GM06990 (cell line): ENCODE measurements around the gene YAF2.
A peak's percentile ranks its signal among the peaks of the same experiment; 100 is the strongest.
"Not testable (repeated sequence)": the region's sequence is repeated elsewhere in the genome, so short reads cannot be mapped to it uniquely, and the experiment has no call there.

Experiments used
- DNase-seq: peaks from one replicate; pipeline ENCODE4 v3.0.0-alpha.2; 2011; ENCODE audit not compliant: insufficient read length; ENCODE audit errors: extremely low read depth
- H3K27me3 ChIP-seq: replicated peaks from 2 replicates; pipeline ENCODE4 v1.6.0; 2011; ENCODE audit warnings: low read length; ENCODE audit not compliant: control insufficient read depth, insufficient read depth
- H3K36me3 ChIP-seq: 2 replicates; pipeline ENCODE4 v1.5.1; 2011; ENCODE audit warnings: low read length; ENCODE audit not compliant: control insufficient read depth, insufficient read depth
- H3K4me3 ChIP-seq: replicated peaks from 2 replicates; pipeline ENCODE4 v1.5.1; 2011; ENCODE audit warnings: low read depth, mild to moderate bottlenecking, control low read depth, low read length
- TF ChIP-seq, protein P1 (sequence below): IDR thresholded peaks from 2 replicates; pipeline ENCODE4 v1.5.1; 2011; ENCODE audit warnings: low read length, control low read depth, mild to moderate bottlenecking, inconsistent platforms; ENCODE audit not compliant: insufficient read depth, poor library complexity, severe bottlenecking

Gene YAF2

DNA sequence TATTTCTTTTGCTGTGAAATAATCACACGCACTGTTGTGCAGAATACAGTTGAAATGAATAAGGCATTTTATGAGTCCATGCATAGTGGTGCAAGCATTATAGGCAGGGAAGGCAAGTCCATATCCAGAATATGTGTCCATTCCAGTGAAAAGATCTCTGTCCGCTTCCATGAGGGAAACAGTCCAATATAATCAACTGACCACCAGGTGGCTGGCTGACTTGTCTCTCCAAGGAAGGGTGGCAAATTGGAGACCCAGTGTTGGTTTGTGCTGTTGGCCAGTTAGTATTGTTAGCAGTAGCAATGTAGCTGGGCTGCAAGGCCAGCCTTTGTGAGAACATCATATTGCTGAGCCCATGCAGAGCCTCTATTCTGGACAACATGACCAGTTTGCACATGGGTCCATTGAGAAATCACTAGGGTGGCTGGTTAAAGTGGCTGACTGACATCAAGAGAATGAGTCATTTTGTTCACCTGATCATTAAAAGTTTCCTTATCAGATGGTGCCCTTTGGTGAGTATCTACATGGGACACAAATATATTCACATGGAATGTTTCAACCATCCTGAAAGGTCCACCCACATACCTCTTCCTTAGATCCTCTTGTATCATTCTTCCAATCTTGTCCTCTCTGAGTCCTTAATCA, 17.3 kb upstream of the YAF2 start:
- DNase-seq, result no peak
- H3K27me3 ChIP-seq, result no peaks in the 10 kb centered on the region

DNA sequence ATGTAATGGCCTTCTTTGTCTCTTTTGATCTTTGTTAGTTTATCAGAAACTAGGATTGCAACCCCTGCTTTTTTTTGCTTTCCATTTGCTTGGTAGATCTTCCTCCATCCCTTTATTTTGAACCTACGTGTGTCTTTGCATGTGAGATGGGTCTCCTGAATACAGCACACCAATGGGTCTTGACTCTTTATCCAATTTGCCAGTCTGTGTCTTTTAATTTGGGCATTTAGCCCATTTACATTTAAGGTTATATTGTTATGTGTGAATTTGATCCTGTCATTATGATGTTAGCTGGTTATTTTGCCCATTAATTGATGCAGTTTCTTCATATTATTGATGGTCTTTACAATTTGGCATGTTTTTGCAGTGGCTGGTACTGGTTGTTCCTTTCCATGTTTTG, 14.6 kb upstream of the YAF2 start:
- not testable (repeated sequence) for DNase-seq, H3K27me3 ChIP-seq, H3K36me3 ChIP-seq, H3K4me3 ChIP-seq

More for the DNA sequence above, 17.3 kb upstream of the YAF2 start:
- TF ChIP-seq, protein P1, sequence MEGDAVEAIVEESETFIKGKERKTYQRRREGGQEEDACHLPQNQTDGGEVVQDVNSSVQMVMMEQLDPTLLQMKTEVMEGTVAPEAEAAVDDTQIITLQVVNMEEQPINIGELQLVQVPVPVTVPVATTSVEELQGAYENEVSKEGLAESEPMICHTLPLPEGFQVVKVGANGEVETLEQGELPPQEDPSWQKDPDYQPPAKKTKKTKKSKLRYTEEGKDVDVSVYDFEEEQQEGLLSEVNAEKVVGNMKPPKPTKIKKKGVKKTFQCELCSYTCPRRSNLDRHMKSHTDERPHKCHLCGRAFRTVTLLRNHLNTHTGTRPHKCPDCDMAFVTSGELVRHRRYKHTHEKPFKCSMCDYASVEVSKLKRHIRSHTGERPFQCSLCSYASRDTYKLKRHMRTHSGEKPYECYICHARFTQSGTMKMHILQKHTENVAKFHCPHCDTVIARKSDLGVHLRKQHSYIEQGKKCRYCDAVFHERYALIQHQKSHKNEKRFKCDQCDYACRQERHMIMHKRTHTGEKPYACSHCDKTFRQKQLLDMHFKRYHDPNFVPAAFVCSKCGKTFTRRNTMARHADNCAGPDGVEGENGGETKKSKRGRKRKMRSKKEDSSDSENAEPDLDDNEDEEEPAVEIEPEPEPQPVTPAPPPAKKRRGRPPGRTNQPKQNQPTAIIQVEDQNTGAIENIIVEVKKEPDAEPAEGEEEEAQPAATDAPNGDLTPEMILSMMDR, result no peak
- Histone ChIP-seq H3K36me3 (no peaks in the 10 kb centered on the region), H3K4me3 (no peak overlapping the region)

DNA sequence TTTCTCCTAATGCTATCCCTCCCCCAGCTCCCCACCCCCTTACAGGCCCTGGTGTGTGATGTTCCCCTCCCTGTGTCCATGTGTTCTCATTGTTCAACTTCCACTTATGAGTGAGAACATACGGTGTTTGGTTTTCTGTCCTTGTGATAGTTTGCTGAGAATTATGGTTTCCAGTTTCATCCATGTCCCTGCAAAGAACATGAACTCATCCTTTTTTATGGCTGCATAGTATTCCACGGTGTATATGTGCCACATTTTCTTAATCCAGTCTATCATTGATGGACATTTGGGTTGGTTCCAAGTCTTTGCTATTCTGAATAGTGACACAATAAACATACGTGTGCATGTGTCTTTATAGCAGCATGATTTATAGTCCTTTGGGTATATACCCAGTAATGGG, 11.0 kb upstream of the YAF2 start:
- H3K4me3 ChIP-seq, H3K36me3 ChIP-seq, DNase-seq: not testable (repeated sequence)

DNA sequence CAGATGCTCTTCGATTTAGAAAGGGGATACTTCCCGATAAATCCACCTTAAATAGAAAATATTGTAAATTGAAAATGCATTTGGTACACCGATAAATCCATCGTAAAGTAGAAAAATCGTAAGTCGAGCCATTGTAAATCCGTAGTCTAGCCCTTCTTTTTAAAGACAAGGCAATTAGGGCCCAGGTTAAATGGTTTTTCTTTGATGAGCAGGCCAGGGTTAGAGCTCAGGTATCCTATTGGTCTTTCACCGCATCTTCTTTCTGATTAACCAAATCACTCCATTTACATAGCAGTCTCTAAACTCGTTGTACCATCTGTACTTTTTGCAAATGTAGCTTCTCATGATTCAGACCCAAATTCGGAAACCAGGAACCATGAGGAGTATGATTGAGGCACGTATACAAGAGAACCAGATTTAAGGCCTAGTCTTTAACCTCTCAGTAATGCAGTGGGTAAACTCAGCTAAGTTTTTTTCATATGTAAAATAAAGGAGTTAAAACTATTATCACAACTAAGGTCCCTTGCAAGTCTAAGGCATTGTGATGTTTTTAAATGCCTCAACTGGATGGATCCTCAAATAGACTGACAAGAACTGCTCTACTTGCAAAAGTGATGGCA, 2.2 kb upstream of the YAF2 start:
- no peak for DNase-seq
- Histone ChIP-seq H3K27me3 (no peaks in the 10 kb centered on the region), H3K36me3 (no peaks in the 10 kb centered on the region), H3K4me3 (no peak overlapping the region)
- TF ChIP-seq, protein P1, result no peak

More for the DNA sequence above, 11.0 kb upstream of the YAF2 start:
- H3K27me3 ChIP-seq, result not testable (repeated sequence)

DNA sequence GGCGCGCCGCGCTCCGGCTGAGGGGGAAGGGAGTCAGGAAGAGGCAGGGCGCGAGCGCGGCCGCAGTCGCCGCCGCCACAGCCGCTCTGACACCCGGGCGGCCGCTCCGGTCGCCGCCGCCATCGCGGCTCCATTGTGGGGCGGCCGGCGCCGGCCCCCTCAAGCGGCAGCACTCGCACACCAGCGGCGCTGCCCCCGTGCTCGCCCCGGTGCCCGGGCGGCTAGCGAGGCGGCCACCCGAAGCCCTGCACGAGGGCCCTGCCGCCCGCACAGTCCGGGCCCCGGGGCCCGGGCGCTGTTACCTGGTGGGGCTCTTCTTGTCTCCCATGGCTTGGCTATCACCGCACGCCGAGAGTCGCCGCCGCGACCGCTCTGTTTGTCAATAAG, 202 bp downstream of the YAF2 start:
- no peak for DNase-seq
- TF ChIP-seq, protein P1, result no peak
- peak overlapping the region; percentile 73 for H3K4me3 ChIP-seq
- no peaks in the 10 kb centered on the region for H3K36me3 ChIP-seq
- no peaks in the 10 kb centered on the region for H3K27me3 ChIP-seq

DNA sequence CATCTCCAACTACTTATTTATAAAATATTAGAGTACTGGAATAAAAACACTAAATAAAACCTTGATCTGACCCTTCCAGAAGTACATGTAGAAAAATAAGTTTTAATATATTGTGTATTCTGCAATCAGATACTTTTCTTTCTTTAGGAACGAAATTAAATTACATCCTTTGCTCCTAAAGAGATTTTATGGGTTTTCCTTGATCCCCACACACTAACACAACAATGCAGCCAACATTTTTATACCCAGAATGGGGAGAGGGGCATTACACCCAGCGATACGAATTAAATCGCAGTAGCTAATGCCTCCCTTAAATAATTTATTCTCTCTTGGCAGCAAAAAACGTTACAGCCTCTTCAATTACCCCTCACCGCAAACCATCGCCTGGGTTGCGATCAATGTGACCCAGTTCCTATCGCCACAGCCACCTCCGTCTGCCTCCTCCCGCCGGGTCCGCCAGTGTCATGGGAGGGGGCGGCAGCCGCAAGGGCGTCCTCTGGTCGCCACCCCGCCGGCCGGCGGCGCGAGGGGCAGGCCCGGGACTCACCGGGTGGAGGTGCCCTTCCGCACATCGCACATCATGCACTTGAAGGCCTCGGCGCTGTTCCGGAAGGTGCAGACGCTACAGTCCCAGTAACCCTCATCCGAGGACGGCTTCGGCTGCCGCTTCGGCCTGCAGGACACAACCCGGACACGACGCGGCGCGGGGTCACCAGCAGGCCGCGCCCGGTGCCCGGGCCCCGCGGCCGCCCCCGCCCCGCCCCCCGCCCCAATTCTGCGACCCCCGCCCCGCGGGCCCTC, 796 bp downstream of the YAF2 start:
- H3K36me3 ChIP-seq, result no peaks in the 10 kb centered on the region
- TF ChIP-seq, protein P1, result peak; percentile 57
- H3K4me3 ChIP-seq, result peak overlapping the region; percentile 73
- H3K27me3 ChIP-seq, result no peaks in the 10 kb centered on the region
- peak; percentile 89 for DNase-seq
